Hypothalamus (tissue), 51 donors: Measurements from ENCODE around the gene COQ3.

ENCODE experiments used
- DNase-seq, 51 donors: peaks; one replicate each; lab custom pipeline; 2025; lab: John Stamatoyannopoulos, UW

The COQ3 gene

GRCh38 chr6:99393366-99393697 lies 663 bp downstream of the COQ3 start:
- peak in 1 of 51 donors; percentile 32 for DNase-seq

GRCh38 chr6:99390896-99391295 lies 3.1 kb downstream of the COQ3 start:
- DNase-seq, result no peak

- DNase-seq, result no peak
These were observed 9.5 kb downstream of the COQ3 start for GRCh38 chr6:99384507-99384906.

GRCh38 chr6:99378636-99379035 lies 15.4 kb downstream of the COQ3 start:
- DNase-seq, result no peak

- no peak for DNase-seq
These were observed 24.5 kb downstream of the COQ3 start for GRCh38 chr6:99369533-99369932.

GRCh38 chr6:99366852-99367251 lies 27.1 kb downstream of the COQ3 start:
- DNase-seq, result no peak

GRCh38 chr6:99364026-99364425 lies 30.0 kb downstream of the COQ3 start:
- DNase-seq, result no peak

GRCh38 chr6:99362678-99363268 lies 31.2 kb downstream of the COQ3 start:
- no peak for DNase-seq

GRCh38 chr6:99359800-99360199 lies 34.2 kb downstream of the COQ3 start:
- no peak for DNase-seq

GRCh38 chr6:99356641-99357040 lies 37.4 kb downstream of the COQ3 start:
- no peak for DNase-seq

- DNase-seq, result no peak
These were observed 39.0 kb downstream of the COQ3 start for GRCh38 chr6:99354983-99355382.

GRCh38 chr6:99353126-99353525 lies 40.9 kb downstream of the COQ3 start:
- no peak for DNase-seq

GRCh38 chr6:99350573-99350972 lies 43.4 kb downstream of the COQ3 start:
- peak in 2 of 51 donors; percentile 3 to 15 for DNase-seq

GRCh38 chr6:99349171-99350141 lies 44.5 kb downstream of the COQ3 start, which contains the start of gene FAXC:
Gene FAXC (minus strand): TSS chr6:99349674. CDS start chr6:99349372, 302 bp downstream.
- DNase-seq, result peak in 34 of 51 donors; percentile 5 to 71 (median 38)

GRCh38 chr6:99348288-99349170 lies 45.5 kb downstream of the COQ3 start:
- DNase-seq, result peak in 5 of 51 donors; percentile 1 to 43 (median 7)

- no peak for DNase-seq
These were observed 46.2 kb downstream of the COQ3 start for GRCh38 chr6:99347804-99348203.

GRCh38 chr6:99346595-99346994 lies 47.4 kb downstream of the COQ3 start:
- no peak for DNase-seq

- no peak for DNase-seq
These were observed 48.8 kb downstream of the COQ3 start for GRCh38 chr6:99345164-99345563.

- no peak for DNase-seq
These were observed 49.7 kb downstream of the COQ3 start for GRCh38 chr6:99344289-99344688.

- DNase-seq, result no peak
These were observed 52.0 kb downstream of the COQ3 start for GRCh38 chr6:99341862-99342455.

GRCh38 chr6:99338188-99338587 lies 55.8 kb downstream of the COQ3 start:
- no peak for DNase-seq
